ENCODE results near the gene SFMBT2.

GRCh38 chr10:7345717-7346116 is 65.1 kb downstream of the SFMBT2 start:
- TF ChIP-seq CTCF (IDR thresholded peaks at IDR 0.05) (no peak), POLR2A (IDR thresholded peaks at IDR 0.05) (no peak)

Data from suprapubic skin (tissue), 3 donors.